Loucy (cell line): ENCODE results near the gene ELMO1.

Source experiments
- H2AFZ ChIP-seq: fragments of 200-600 bp; sonication (generic); 2 replicates; pipeline ENCODE4 v1.6.0; 2016; ENCODE audit warnings: antibody characterized with exemption, mild to moderate bottlenecking, low read length, moderate library complexity
- H3F3A ChIP-seq: fragments of 200-600 bp; 2 replicates; pipeline ENCODE4 v1.6.0; 2016; ENCODE audit warnings: antibody characterized with exemption, low read depth, mild to moderate bottlenecking
- H3K27me3 ChIP-seq: fragments of 200-600 bp; sonication (generic); 2 replicates; pipeline ENCODE4 v1.6.1; 2014; ENCODE audit warnings: low read length, mild to moderate bottlenecking; ENCODE audit not compliant: insufficient read depth, poor library complexity, severe bottlenecking
- H3K36me3 ChIP-seq: fragments of 200-600 bp; sonication (generic); 2 replicates; pipeline ENCODE4 v1.6.1; 2016; ENCODE audit warnings: low read length; ENCODE audit not compliant: insufficient read depth
- H3K4me1 ChIP-seq: fragments of 200-600 bp; sonication (generic); 2 replicates; pipeline ENCODE4 v1.5.1; 2014; ENCODE audit warnings: low read length, mild to moderate bottlenecking; ENCODE audit not compliant: insufficient read depth, poor library complexity, severe bottlenecking
- H3K4me2 ChIP-seq: fragments of 200-600 bp; sonication (generic); 2 replicates; pipeline ENCODE4 v1.6.0; 2014; ENCODE audit warnings: antibody characterized with exemption, low read length, low read depth, mild to moderate bottlenecking; ENCODE audit not compliant: poor library complexity, severe bottlenecking
- H3K4me3 ChIP-seq: fragments of 200-600 bp; sonication (generic); 2 replicates; pipeline ENCODE4 v1.5.1; 2014; ENCODE audit warnings: low read length, mild to moderate bottlenecking, mixed read lengths; ENCODE audit not compliant: poor library complexity, severe bottlenecking
- H3K79me2 ChIP-seq: fragments of 200-600 bp; sonication (generic); 2 replicates; pipeline ENCODE4 v1.6.1; 2014; ENCODE audit warnings: low read length; ENCODE audit not compliant: insufficient read depth
- H3K9ac ChIP-seq: fragments of 200-600 bp; sonication (generic); 2 replicates; pipeline ENCODE4 v1.6.0; 2014; ENCODE audit warnings: mild to moderate bottlenecking, low read depth, low read length, moderate library complexity; ENCODE audit not compliant: poor library complexity, severe bottlenecking
- H3K9me2 ChIP-seq: fragments of 200-600 bp; sonication (generic); replicated peaks from 2 replicates; pipeline ENCODE4 v1.6.1; 2016; ENCODE audit warnings: low read depth, low read length, mixed read lengths
- H3K9me3 ChIP-seq: fragments of 200-600 bp; sonication (generic); 2 replicates; pipeline ENCODE4 v1.6.1; 2014; ENCODE audit warnings: mild to moderate bottlenecking, antibody characterized with exemption, low read length, low read depth; ENCODE audit not compliant: insufficient read depth
- H4K20me1 ChIP-seq: fragments of 200-600 bp; sonication (generic); 2 replicates; pipeline ENCODE4 v1.6.0; 2014; ENCODE audit warnings: antibody characterized with exemption, low read length, mild to moderate bottlenecking; ENCODE audit not compliant: insufficient read depth, poor library complexity, severe bottlenecking
- EZH2phosphoT487 ChIP-seq: fragments of 200-600 bp; IDR thresholded peaks from 2 replicates; pipeline ENCODE4 v1.6.1; 2018; ENCODE audit warnings: antibody characterized with exemption, mild to moderate bottlenecking, moderate library complexity, borderline replicate concordance
- TF ChIP-seq, protein P1 (sequence below): fragments of 200-600 bp; sonication (generic); conservative IDR thresholded peaks from 2 replicates; pipeline ENCODE4 v1.5.1; 2014; ENCODE audit warnings: mild to moderate bottlenecking, antibody characterized with exemption, low read length

Gene ELMO1

DNA sequence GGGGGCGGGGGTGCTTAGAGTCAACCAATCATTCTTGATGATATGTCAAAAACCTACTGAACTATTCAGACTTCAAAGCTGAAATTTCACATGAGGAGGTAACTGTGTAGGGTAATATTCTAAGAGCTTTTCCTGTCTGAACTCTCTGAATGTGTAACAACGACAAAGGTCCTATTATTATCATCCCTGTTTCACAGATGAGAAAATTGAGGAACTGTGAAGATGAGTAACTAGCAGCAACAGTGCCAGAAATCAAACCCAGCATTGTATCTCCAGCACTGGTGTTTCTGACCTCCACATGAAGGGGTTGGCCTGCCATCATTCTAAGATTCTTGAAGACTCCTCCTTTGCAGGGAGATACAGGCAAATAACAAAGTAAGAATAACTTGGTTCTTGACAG is 429.7 kb downstream of the ELMO1 start:
- Histone ChIP-seq H3K4me3 (no peak overlapping the region), H3K36me3 (peaks cover 9% of the 10 kb centered on the region; the same call in 1 of the 2 replicates), H4K20me1 (peaks cover 6% of the 10 kb centered on the region), H2AFZ (no peak overlapping the region), H3K79me2 (no peaks in the 10 kb centered on the region; the same call in 1 of the 2 replicates), H3F3A (no peaks in the 10 kb centered on the region), H3K27me3 (no peaks in the 10 kb centered on the region), H3K9ac (no peak overlapping the region), H3K9me2 (no peaks in the 10 kb centered on the region), H3K9me3 (no peaks in the 10 kb centered on the region), H3K4me2 (no peak overlapping the region), H3K4me1 (peaks cover 9% of the 10 kb centered on the region)
- TF ChIP-seq, protein P1, sequence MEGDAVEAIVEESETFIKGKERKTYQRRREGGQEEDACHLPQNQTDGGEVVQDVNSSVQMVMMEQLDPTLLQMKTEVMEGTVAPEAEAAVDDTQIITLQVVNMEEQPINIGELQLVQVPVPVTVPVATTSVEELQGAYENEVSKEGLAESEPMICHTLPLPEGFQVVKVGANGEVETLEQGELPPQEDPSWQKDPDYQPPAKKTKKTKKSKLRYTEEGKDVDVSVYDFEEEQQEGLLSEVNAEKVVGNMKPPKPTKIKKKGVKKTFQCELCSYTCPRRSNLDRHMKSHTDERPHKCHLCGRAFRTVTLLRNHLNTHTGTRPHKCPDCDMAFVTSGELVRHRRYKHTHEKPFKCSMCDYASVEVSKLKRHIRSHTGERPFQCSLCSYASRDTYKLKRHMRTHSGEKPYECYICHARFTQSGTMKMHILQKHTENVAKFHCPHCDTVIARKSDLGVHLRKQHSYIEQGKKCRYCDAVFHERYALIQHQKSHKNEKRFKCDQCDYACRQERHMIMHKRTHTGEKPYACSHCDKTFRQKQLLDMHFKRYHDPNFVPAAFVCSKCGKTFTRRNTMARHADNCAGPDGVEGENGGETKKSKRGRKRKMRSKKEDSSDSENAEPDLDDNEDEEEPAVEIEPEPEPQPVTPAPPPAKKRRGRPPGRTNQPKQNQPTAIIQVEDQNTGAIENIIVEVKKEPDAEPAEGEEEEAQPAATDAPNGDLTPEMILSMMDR, result no peak
- TF ChIP-seq EZH2phosphoT487, result no peak

DNA sequence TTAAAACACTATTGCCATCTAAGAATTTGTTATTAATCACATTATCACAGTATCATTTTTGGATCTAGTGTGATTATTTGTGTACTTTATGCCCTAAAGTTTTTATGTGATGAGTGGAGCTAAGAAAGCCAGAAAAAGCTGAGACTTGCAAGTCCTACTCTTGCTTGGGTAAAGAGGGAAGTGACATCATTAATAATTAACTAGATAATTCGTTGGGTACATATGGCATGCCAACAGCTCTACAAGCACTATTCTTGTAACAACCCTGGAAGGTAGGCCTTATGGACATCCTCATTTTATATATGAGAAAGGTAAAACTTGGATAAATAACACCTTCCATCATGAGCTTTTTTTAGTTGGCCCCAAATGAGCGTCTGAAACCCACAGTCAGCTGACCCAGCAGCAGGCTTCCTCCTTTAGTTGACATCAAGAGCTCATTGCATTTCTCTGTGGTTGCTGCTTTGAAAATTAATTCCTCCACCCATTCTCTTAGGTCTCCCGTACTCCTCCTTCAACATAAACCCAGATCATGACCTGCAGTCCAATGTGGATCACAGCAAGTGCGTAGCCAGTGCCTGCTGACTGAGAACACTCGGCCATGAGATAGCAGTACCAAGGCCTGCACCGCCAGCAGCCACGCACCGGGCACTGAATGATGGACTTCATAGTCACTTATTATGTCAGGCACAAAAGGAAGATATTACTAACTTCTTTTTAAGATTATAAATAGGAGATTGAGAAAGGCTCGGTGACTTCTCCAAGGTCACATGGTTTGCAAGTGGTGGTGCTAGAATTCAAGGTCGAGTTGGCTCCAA is 432.4 kb downstream of the ELMO1 start:
- Histone ChIP-seq H2AFZ (no peak overlapping the region), H4K20me1 (peaks cover 6% of the 10 kb centered on the region), H3K9me2 (no peaks in the 10 kb centered on the region), H3K4me2 (peak overlapping the region; percentile 0), H3K79me2 (no peaks in the 10 kb centered on the region; the same call in 1 of the 2 replicates), H3K36me3 (peaks cover 28% of the 10 kb centered on the region; the same call in 1 of the 2 replicates), H3F3A (no peaks in the 10 kb centered on the region), H3K4me1 (peaks cover 9% of the 10 kb centered on the region), H3K27me3 (no peaks in the 10 kb centered on the region), H3K9ac (no peak overlapping the region), H3K9me3 (no peaks in the 10 kb centered on the region), H3K4me3 (no peak overlapping the region)
- TF ChIP-seq, protein P1, result no peak
- no peak for TF ChIP-seq EZH2phosphoT487

DNA sequence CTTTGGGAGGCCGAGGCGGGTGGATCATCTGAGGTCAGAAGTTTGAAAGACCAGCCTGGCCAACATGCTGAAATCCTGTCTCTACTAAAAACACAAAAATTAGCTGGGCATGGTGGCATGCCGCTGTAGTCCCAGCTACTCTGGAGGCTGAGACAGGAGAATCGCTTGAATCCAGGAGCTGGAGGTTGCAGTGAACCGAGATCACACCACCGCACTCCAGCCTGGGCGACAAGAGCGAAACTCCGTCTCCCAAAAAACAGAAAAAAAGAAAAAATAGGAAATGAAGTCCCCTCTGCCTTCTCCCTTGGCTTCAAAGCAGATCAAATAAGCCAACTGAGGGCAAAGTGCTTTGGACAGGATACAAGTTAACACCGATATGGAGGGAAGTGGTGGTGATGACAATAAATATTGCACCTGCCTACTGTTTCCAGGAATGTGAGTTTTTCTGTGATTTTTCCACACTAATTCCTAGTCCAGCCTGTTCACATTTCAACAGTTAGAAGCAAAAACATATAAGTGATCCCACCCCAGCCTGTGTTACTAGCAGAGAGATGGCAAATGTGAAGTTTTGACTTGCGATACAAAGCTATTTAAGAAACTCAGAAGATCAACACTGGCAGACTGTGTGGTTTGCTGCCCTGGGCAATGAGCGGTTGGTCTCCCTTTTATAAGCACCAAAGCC is 433.2 kb downstream of the ELMO1 start:
- H4K20me1 ChIP-seq, result peaks cover 6% of the 10 kb centered on the region
- H3K27me3 ChIP-seq, result no peaks in the 10 kb centered on the region
- no peak overlapping the region for H3K4me3 ChIP-seq
- H3K36me3 ChIP-seq, result peaks cover 35% of the 10 kb centered on the region; the same call in 1 of the 2 replicates
- no peaks in the 10 kb centered on the region; the same call in 1 of the 2 replicates for H3K79me2 ChIP-seq
- H3K4me1 ChIP-seq, result peaks cover 9% of the 10 kb centered on the region
- no peak overlapping the region for H3K4me2 ChIP-seq
- no peaks in the 10 kb centered on the region for H3K9me3 ChIP-seq
- no peak overlapping the region for H3K9ac ChIP-seq
- TF ChIP-seq EZH2phosphoT487, result no peak
- TF ChIP-seq, protein P1, result no peak
- H3K9me2 ChIP-seq, result no peaks in the 10 kb centered on the region
- no peak overlapping the region for H2AFZ ChIP-seq
- no peaks in the 10 kb centered on the region for H3F3A ChIP-seq
